Measurements from ENCODE around the gene ZNF771.

DNA sequence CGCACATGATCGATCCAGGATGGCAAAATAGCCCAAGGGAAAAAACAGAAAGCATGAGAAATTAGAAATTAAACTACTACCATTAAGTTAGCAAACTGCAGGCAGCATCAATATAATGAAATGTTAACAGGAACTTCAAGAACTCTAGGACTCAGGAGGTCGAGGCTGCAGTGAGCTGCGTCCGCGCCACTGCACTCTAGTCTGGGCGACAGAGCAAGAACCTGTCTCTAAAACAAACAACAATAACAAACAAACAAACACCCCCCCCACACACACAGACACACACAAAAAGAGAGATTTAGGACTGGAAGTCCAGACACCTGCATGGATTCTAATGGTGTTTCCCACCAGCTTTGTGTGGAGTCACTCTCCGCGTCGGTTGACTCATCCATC, 38.8 kb downstream of the ZNF771 start:
- TF ChIP-seq, protein P1, sequence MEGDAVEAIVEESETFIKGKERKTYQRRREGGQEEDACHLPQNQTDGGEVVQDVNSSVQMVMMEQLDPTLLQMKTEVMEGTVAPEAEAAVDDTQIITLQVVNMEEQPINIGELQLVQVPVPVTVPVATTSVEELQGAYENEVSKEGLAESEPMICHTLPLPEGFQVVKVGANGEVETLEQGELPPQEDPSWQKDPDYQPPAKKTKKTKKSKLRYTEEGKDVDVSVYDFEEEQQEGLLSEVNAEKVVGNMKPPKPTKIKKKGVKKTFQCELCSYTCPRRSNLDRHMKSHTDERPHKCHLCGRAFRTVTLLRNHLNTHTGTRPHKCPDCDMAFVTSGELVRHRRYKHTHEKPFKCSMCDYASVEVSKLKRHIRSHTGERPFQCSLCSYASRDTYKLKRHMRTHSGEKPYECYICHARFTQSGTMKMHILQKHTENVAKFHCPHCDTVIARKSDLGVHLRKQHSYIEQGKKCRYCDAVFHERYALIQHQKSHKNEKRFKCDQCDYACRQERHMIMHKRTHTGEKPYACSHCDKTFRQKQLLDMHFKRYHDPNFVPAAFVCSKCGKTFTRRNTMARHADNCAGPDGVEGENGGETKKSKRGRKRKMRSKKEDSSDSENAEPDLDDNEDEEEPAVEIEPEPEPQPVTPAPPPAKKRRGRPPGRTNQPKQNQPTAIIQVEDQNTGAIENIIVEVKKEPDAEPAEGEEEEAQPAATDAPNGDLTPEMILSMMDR (IDR thresholded peaks at IDR 0.05), result no peak
- TF ChIP-seq, protein P2, sequence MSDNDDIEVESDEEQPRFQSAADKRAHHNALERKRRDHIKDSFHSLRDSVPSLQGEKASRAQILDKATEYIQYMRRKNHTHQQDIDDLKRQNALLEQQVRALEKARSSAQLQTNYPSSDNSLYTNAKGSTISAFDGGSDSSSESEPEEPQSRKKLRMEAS (IDR thresholded peaks at IDR 0.05; ENCODE audit: low read depth), result no peak
- TF ChIP-seq NRF1 (IDR thresholded peaks at IDR 0.05; ENCODE audit: low read depth, low read length) (no peak), POLR2AphosphoS5 (IDR thresholded peaks at IDR 0.05; ENCODE audit: low read depth, low read length) (no peak), EP300 (IDR thresholded peaks at IDR 0.05; ENCODE audit: borderline replicate concordance in 1 of 2, low read depth in 1 of 2, low read length in 1 of 2) (no peak), RCOR1 (IDR thresholded peaks at IDR 0.05; ENCODE audit: low read length) (no peak), RAD21 (IDR thresholded peaks at IDR 0.05; ENCODE audit: low read length) (no peak), CHD2 (IDR thresholded peaks at IDR 0.05; ENCODE audit: low read length, partially characterized antibody) (no peak), TEAD4 (IDR thresholded peaks at IDR 0.05; ENCODE audit: borderline replicate concordance, insufficient read depth) (no peak), YY1 (IDR thresholded peaks at IDR 0.05; ENCODE audit: low read depth) (no peak)
- TF ChIP-seq, protein P3, sequence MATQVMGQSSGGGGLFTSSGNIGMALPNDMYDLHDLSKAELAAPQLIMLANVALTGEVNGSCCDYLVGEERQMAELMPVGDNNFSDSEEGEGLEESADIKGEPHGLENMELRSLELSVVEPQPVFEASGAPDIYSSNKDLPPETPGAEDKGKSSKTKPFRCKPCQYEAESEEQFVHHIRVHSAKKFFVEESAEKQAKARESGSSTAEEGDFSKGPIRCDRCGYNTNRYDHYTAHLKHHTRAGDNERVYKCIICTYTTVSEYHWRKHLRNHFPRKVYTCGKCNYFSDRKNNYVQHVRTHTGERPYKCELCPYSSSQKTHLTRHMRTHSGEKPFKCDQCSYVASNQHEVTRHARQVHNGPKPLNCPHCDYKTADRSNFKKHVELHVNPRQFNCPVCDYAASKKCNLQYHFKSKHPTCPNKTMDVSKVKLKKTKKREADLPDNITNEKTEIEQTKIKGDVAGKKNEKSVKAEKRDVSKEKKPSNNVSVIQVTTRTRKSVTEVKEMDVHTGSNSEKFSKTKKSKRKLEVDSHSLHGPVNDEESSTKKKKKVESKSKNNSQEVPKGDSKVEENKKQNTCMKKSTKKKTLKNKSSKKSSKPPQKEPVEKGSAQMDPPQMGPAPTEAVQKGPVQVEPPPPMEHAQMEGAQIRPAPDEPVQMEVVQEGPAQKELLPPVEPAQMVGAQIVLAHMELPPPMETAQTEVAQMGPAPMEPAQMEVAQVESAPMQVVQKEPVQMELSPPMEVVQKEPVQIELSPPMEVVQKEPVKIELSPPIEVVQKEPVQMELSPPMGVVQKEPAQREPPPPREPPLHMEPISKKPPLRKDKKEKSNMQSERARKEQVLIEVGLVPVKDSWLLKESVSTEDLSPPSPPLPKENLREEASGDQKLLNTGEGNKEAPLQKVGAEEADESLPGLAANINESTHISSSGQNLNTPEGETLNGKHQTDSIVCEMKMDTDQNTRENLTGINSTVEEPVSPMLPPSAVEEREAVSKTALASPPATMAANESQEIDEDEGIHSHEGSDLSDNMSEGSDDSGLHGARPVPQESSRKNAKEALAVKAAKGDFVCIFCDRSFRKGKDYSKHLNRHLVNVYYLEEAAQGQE (IDR thresholded peaks at IDR 0.05; ENCODE audit: low read depth, low read length), result no peak
